Activated T-cell treated with anti-CD3 and anti-CD28 coated beads for 1 hour (primary cell): ENCODE results near the gene RIMKLA.

Experiments
- DNase-seq: peaks from one replicate; pipeline ENCODE4 v3.0.0-alpha.2; 2020; ENCODE audit warnings: low read depth

Gene RIMKLA

GRCh38 chr1:42380586-42381279 lies at the start of gene RIMKLA:
TSS of gene RIMKLA (plus strand) at chr1:42380792. CDS start at chr1:42380935, 143 bp downstream.
- DNase-seq = peak; percentile 10

- no peak for DNase-seq
Observed at GRCh38 chr1:42332877-42333276, 47.7 kb upstream of the RIMKLA start.

GRCh38 chr1:42333662-42334239 lies 46.8 kb upstream of the RIMKLA start:
- no peak for DNase-seq

- no peak for DNase-seq
Observed at GRCh38 chr1:42334240-42335049, 46.1 kb upstream of the RIMKLA start.

- peak; percentile 89 for DNase-seq
Observed at GRCh38 chr1:42335050-42335808, 45.4 kb upstream of the RIMKLA start, which contains the start of gene FOXJ3. TSS of gene FOXJ3 (minus strand) at chr1:42335235. CDS start at chr1:42311093, 24,142 bp downstream.

- DNase-seq = no peak
Observed at GRCh38 chr1:42335809-42336518, 44.6 kb upstream of the RIMKLA start.

GRCh38 chr1:42336978-42337377 lies 43.6 kb upstream of the RIMKLA start:
- DNase-seq = no peak

GRCh38 chr1:42340093-42340492 lies 40.5 kb upstream of the RIMKLA start:
- no peak for DNase-seq

GRCh38 chr1:42340901-42341300 lies 39.7 kb upstream of the RIMKLA start:
- no peak for DNase-seq

- DNase-seq = no peak
Observed at GRCh38 chr1:42343049-42343448, 37.5 kb upstream of the RIMKLA start.

- no peak for DNase-seq
Observed at GRCh38 chr1:42348498-42348897, 32.1 kb upstream of the RIMKLA start.

GRCh38 chr1:42350086-42350485 lies 30.5 kb upstream of the RIMKLA start:
- DNase-seq = no peak

GRCh38 chr1:42358791-42359190 lies 21.8 kb upstream of the RIMKLA start:
- DNase-seq = no peak

GRCh38 chr1:42359466-42359865 lies 21.1 kb upstream of the RIMKLA start:
- no peak for DNase-seq

GRCh38 chr1:42364089-42364488 lies 16.5 kb upstream of the RIMKLA start:
- DNase-seq = no peak

- no peak for DNase-seq
Observed at GRCh38 chr1:42364542-42364941, 16.1 kb upstream of the RIMKLA start.

- no peak for DNase-seq
Observed at GRCh38 chr1:42365118-42365517, 15.5 kb upstream of the RIMKLA start.

GRCh38 chr1:42368096-42368795 lies 12.3 kb upstream of the RIMKLA start:
- DNase-seq = no peak

GRCh38 chr1:42369471-42369870 lies 11.1 kb upstream of the RIMKLA start:
- no peak for DNase-seq

GRCh38 chr1:42370876-42371549 lies 9.6 kb upstream of the RIMKLA start:
- no peak for DNase-seq
